Transverse colon (tissue), 4 donors: ENCODE results near the gene NUMB. TPM values are rescaled to one million over a fixed set of nuclear protein-coding genes. Genes with fewer than 3 reads are reported as not detected.

Source experiments
- DNase-seq: peaks from one replicate; pipeline ENCODE4 v3.0.0-alpha.2; 2019
- H3K27ac ChIP-seq, 4 donors: fragments of 200-600 bp; sonication (generic); 2 replicates each; pipeline ENCODE4 v1.5.1; 2016 to 2018; ENCODE audit warnings: inconsistent platforms in 4 of 4
- H3K27me3 ChIP-seq: fragments of 200-600 bp; sonication (generic); 2 replicates; pipeline ENCODE4 v1.5.1; 2017; ENCODE audit warnings: inconsistent platforms
- H3K36me3 ChIP-seq, 4 donors: fragments of 200-600 bp; sonication (generic); 2 replicates each; pipeline ENCODE4 v1.5.1; 2017 to 2019; ENCODE audit warnings: inconsistent platforms in 4 of 4
- H3K4me1 ChIP-seq, 4 donors: fragments of 200-600 bp; sonication (generic); 2 replicates each; pipeline ENCODE4 v1.5.1; 2017 to 2020; ENCODE audit warnings: inconsistent platforms in 4 of 4
- H3K4me3 ChIP-seq, 4 donors: fragments of 200-600 bp; sonication (generic); 1 replicate in 1 of 4; 2 replicates in 3 of 4; pipeline versions ENCODE4 v1.5.1 to v1.6.1; 2017 to 2019; ENCODE audit warnings: inconsistent platforms in 4 of 4
- H3K9me3 ChIP-seq, 2 donors: fragments of 200-600 bp; sonication (generic); 2 replicates each; pipeline ENCODE4 v1.5.1; 2017 to 2019; ENCODE audit warnings: inconsistent platforms in 2 of 2
- EP300 ChIP-seq: sonication (generic); formaldehyde crosslinking; IDR thresholded peaks from one replicate; pipeline ENCODE4 v1.6.1; 2017; ENCODE audit warnings: antibody characterized with exemption, low read depth
- POLR2A ChIP-seq: fragments of 450-650 bp; IDR thresholded peaks from one replicate; pipeline ENCODE4 v1.6.1; 2016; ENCODE audit warnings: antibody characterized with exemption, mild to moderate bottlenecking, moderate library complexity
- POLR2AphosphoS5 ChIP-seq, 3 donors: sonication (generic); formaldehyde crosslinking; IDR thresholded peaks; one replicate each; pipeline ENCODE4 v1.6.1; 2016; ENCODE audit warnings: antibody characterized with exemption in 3 of 3
- WGBS, 2 donors: methylation state at CpG; one replicate each; pipeline ENCODE4 v1.1.5; 2018; ENCODE audit warnings: low coverage in 1 of 2; 5-methylcytosine and 5-hydroxymethylcytosine counted together
- in situ Hi-C, 4 donors: fragments of 200-750 bp; cut with MboI; loops; one replicate each; pipeline versions ENCODE4 v1.15.0 to v1.15.1; 2017; ENCODE audit warnings: low sequenced_read_pairs in 3 of 4, low pct_ligation_motif_present in 1 of 4, low pct_unique_long_range_greater_than_20kb in 1 of 4
- intact Hi-C: fragments of 100-400 bp; cut with DNase I; formaldehyde crosslinking; loops from one replicate; pipeline ENCODE4 v1.15.1; 2023; ENCODE audit warnings: low total_unique reads
- total RNA-seq, 4 donors: library from RNA; depleted of rRNA; stranded (reverse); fragments of >200 nt; gene quantifications; one replicate each; pipeline ENCODE4 v1.1.0, GENCODE V29; 2016
- TF ChIP-seq, protein P1 (sequence below), 5 experiments: fragments of 200-600 bp in 3 of 5; fragments of 450-650 bp in 2 of 5; sonication (generic) in 3 of 5; IDR thresholded peaks; 1 replicate in 2 of 5; 2 replicates in 3 of 5; pipeline ENCODE4 v1.5.1; 2016 to 2017; ENCODE audit warnings: antibody characterized with exemption in 5 of 5, inconsistent platforms in 3 of 5, mild to moderate bottlenecking in 2 of 5, moderate library complexity in 1 of 5

NUMB gene
- total RNA-seq, 4 donors from 2014 or later: 64.7 to 117 (median 103) TPM

DNA sequence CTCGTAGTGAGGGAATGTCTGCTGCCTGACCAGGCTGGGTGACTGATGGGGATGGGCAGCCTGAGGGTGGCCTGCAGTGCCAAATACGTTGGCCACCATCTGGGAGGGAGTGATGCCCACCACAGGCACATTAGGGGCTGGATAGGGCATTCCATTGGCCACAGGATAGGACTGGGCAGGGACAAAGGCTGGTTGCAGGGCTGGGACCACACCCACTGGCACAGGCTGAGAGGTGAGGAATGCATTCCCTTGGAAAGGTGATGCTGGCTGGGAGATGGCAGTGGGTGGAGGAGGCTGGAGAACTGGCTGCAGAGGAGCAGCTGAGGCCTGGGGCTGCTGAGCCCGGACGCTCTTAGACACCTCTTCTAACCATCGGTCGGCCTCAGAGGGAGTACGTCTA, 181.5 kb downstream of the NUMB start:
- H3K27ac ChIP-seq: no peak overlapping the region
- no peak overlapping the region for H3K4me3 ChIP-seq
- in situ Hi-C loops: no loop called here
- H3K36me3 ChIP-seq: peaks cover 0 to 42% (median 20%) of the 10 kb centered on the region in 4 donors
- WGBS, 2 donors: 97% methylated on average over 7 of the region's 7 CpGs; no CpG with 5 or more reads in 1 of the 2 donors
- no peak for DNase-seq
- H3K27me3 ChIP-seq: no peaks in the 10 kb centered on the region
- TF ChIP-seq, protein P1, sequence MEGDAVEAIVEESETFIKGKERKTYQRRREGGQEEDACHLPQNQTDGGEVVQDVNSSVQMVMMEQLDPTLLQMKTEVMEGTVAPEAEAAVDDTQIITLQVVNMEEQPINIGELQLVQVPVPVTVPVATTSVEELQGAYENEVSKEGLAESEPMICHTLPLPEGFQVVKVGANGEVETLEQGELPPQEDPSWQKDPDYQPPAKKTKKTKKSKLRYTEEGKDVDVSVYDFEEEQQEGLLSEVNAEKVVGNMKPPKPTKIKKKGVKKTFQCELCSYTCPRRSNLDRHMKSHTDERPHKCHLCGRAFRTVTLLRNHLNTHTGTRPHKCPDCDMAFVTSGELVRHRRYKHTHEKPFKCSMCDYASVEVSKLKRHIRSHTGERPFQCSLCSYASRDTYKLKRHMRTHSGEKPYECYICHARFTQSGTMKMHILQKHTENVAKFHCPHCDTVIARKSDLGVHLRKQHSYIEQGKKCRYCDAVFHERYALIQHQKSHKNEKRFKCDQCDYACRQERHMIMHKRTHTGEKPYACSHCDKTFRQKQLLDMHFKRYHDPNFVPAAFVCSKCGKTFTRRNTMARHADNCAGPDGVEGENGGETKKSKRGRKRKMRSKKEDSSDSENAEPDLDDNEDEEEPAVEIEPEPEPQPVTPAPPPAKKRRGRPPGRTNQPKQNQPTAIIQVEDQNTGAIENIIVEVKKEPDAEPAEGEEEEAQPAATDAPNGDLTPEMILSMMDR (IDR thresholded peaks at IDR 0.05): no peak
- TF ChIP-seq POLR2AphosphoS5 (IDR thresholded peaks at IDR 0.05) (no peak), POLR2A (no peak), EP300 (no peak)
- H3K9me3 ChIP-seq: no peaks in the 10 kb centered on the region
- intact Hi-C loops: no loop called here
- H3K4me1 ChIP-seq: no peaks in the 10 kb centered on the region

DNA sequence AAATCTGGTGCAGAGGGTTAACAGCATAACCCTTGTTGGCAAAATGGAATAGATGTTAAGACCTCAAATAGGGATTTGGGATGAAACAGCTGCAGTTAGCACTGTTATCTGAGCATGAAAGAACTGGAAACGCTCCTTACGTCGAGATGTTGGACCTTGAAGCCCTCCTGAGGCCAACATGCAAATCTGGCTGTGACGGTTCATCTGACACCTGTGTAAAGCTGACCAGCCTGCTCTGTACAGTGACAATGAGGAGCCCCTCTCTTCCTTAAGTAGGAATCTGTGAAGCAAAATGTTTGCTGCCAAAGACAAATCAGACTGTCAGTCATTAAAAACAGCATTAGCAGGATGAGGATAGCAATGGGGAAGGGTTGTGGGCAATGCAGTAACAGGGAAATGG, 184.5 kb downstream of the NUMB start:
- intact Hi-C loops (no loop called here), in situ Hi-C loops (no loop called here)
- no peaks in the 10 kb centered on the region for H3K27me3 ChIP-seq
- no peak overlapping the region for H3K27ac ChIP-seq
- WGBS, 2 donors: 81 to 93% methylated on average over 4 of the region's 4 CpGs
- peaks cover 0 to 12% (median 4%) of the 10 kb centered on the region in 4 donors for H3K4me1 ChIP-seq
- no peak overlapping the region for H3K4me3 ChIP-seq
- no peak for DNase-seq
- peaks cover 0 to 26% (median 11%) of the 10 kb centered on the region in 4 donors for H3K36me3 ChIP-seq
- no peaks in the 10 kb centered on the region for H3K9me3 ChIP-seq
- TF ChIP-seq, protein P1 (IDR thresholded peaks at IDR 0.05): no peak
- TF ChIP-seq EP300 (no peak), POLR2AphosphoS5 (IDR thresholded peaks at IDR 0.05) (no peak), POLR2A (no peak)

DNA sequence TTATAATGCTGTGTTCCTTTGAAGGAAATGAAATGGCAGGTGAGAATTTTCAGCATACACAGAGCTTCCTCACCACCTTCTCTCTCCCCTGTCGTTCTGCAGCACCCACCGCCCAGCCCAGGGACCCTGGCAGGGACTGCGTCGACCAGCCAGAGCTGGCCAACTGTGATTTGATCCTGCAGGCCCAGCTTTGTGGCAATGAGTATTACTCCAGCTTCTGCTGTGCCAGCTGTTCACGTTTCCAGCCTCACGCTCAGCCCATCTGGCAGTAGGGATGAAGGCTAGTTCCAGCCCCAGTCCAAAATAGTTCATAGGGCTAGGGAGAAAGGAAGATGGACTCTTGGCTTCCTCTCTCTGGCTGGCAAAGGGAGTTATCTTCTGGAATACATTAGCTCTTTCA, 186.0 kb downstream of the NUMB start:
- Histone ChIP-seq H3K4me1 (peaks cover 0 to 12% (median 4%) of the 10 kb centered on the region in 4 donors), H3K27me3 (no peaks in the 10 kb centered on the region), H3K36me3 (peaks cover 0 to 23% (median 11%) of the 10 kb centered on the region in 4 donors), H3K27ac (no peak overlapping the region), H3K4me3 (no peak overlapping the region), H3K9me3 (no peaks in the 10 kb centered on the region)
- intact Hi-C loops: no loop called here
- in situ Hi-C loops: no loop called here
- TF ChIP-seq, protein P1 (IDR thresholded peaks at IDR 0.05): no peak
- TF ChIP-seq POLR2AphosphoS5 (IDR thresholded peaks at IDR 0.05) (no peak), POLR2A (no peak), EP300 (no peak)
- 73% methylated on average over 6 of the region's 6 CpGs; no CpG with 5 or more reads in 1 of the 2 donors for WGBS, 2 donors
- DNase-seq: no peak

DNA sequence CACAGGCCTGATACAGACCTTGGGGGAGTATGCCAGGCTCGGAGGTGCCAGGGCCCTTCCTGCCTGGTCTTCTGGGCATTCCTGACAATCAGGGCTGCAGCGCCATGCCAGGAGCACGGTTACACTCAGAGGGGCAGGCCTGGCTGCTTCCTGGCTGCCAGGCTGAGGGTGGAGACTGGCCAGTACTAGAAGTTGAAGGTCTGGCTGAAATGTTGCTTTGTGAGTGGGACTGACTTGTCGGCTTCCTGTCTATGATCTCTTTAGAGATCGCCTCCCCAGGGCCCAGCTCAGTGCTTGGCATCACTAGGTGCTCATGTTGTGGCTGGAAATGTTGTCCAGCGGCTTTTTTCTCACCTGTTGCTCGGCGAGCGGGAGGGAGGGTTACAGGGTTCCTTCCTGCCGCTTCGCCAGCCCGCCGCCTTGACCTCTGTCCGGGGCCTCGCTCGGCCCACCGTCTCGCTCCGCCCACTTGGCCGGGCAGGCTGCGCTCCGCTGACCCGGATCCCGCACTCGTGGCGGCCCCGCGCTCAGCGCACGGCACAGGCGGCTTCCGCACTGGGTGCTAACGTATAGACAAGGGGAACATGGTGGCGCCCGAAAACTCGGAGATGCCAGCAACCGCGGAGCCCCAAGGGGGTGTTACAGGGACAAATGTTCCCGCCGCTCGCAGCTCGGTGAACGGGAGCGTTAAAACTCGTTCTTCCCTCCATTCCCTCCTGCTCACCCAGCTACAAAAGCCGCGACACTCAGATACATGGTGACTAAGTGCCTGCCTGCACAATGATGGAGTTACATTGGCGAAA, 188.4 kb downstream of the NUMB start:
- peaks cover 0 to 9% (median 0%) of the 10 kb centered on the region in 4 donors for H3K36me3 ChIP-seq
- in situ Hi-C loops (no loop called here), intact Hi-C loops (no loop called here)
- no peak overlapping the region for H3K27ac ChIP-seq
- DNase-seq: peak; percentile 58
- H3K27me3 ChIP-seq: no peaks in the 10 kb centered on the region
- peak overlapping the region; percentile 7 to 38 (median 26) for H3K4me3 ChIP-seq
- 35% methylated on average over 25 of the region's 48 CpGs; no CpG with 5 or more reads in 1 of the 2 donors for WGBS, 2 donors
- H3K4me1 ChIP-seq: peaks cover 0 to 12% (median 4%) of the 10 kb centered on the region in 4 donors
- no peaks in the 10 kb centered on the region for H3K9me3 ChIP-seq
- TF ChIP-seq EP300 (no peak), POLR2AphosphoS5 (IDR thresholded peaks at IDR 0.05) (no peak), POLR2A (no peak)
- TF ChIP-seq, protein P1 (IDR thresholded peaks at IDR 0.05): no peak
